Inferior parietal cortex (tissue), 1 donor: ENCODE measurements around the gene SPATA13.
"Not testable (repeated sequence)": the region's sequence is repeated elsewhere in the genome, so short reads cannot be mapped to it uniquely, and the experiment has no call there.

ENCODE experiments used
- DNase-seq: peaks from one replicate; pipeline ENCODE4 v3.0.0-alpha.2; 2016; ENCODE audit errors: extremely low spot score

The SPATA13 gene

DNA sequence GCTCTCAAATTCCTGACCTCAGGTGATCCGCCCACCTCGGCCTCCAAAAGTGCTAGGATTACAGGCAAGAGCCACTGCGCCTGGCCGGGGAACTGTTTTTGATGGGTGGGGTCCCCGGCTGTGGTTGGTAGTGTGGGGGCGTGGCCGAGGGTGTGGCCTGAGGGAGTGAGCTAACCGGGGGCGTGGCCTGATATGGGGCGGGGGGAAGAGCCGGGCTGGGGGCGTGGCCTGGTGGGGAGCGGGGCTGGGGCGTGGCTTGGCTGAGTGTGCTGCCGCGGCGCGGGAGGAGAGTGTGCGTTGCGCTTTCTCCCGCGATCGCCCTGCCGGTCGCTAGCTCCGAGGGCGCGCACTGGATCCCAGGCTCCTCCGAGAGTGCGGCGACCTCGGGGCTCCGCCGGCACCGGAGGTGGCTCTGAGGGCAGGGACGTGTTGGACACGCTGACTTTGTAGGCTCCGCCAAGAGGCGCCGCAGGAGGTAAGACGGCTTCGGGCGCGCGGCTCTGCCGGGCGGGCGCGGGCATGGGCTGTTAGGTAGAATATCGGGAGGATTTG lies at the start of gene SPATA13:
TSS of gene SPATA13 (plus strand) at position 263 of the 552 bp plus-strand sequence. CDS start 62,210 bp downstream, outside the sequence.
- peak; percentile 71 for DNase-seq

DNA sequence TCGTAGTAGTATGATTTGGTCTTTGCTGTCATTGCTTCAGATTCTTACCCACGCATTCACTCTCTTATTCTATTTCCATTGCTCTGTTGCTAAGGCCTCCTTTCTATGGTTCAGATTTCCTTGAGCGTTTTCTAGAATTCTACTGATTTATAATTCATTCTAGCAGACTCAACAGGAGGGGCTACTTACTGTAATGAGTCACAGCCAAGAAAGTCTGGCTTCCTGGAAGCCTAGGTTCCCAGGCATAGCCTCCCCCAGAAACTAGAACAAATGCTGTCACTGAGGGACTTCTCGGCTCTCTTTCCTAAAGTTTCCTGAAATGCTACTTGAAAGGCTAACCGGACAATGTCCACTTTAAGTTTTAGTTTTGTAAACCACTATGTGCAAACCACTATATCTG lies 47.7 kb upstream of the SPATA13 start:
- no peak for DNase-seq

DNA sequence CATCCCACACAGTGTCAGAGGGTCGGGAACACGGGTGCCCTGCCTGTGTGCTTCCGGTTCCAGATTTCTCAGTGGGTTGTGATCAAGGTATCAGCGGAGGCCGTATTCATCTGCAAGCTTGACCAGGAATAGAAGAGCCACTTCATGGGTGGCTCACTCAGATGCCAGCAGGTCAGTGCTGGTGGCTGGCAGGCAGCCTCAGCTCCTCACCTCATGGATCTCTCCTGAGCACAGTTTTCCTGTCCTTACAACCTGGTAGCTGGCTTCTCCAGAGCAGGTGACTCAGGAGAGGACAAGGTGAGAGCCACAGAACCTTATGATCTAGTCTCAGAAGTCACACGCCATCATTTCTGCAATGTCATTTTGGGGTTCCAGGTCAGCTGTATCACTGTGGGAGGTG lies 44.8 kb upstream of the SPATA13 start:
- DNase-seq = no peak

DNA sequence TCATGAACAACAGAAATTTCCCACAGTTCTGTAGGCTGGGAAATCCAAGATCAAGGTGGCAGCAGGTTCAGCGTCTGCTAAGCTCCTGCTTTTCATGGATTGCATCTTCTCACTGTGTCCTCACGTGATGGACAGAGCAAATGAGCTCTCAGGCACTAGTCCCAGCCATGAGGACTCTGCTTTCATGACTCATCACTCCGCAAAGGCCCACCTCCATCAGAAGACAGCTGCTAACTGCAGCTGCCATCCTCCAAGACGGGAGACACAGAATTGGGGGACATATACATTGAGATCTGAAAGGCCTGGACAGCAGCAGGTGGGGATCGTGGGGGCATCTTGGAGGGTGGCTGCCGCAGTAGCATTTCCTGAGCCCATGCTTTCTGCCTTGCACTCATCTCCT lies 44.4 kb upstream of the SPATA13 start:
- no peak for DNase-seq

DNA sequence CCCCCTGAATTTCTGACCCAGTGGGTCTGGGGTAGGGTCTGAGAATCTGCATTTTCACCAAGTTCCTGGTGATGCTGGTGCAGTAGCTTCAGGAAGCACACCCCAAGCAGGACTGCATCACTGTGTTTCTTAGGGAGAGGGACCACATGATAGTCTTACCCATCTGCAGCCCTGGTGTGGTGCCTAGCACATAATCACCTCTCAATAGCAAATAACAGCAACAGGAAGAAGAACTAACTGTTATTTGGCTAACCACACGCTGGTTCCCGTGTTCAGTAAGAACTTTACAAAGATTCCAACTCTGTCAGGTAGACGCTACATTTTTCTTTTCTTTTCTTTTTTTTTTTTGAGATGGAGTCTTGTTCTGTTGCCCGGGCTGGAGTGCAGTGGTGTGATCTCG lies 41.9 kb upstream of the SPATA13 start:
- DNase-seq = no peak

DNA sequence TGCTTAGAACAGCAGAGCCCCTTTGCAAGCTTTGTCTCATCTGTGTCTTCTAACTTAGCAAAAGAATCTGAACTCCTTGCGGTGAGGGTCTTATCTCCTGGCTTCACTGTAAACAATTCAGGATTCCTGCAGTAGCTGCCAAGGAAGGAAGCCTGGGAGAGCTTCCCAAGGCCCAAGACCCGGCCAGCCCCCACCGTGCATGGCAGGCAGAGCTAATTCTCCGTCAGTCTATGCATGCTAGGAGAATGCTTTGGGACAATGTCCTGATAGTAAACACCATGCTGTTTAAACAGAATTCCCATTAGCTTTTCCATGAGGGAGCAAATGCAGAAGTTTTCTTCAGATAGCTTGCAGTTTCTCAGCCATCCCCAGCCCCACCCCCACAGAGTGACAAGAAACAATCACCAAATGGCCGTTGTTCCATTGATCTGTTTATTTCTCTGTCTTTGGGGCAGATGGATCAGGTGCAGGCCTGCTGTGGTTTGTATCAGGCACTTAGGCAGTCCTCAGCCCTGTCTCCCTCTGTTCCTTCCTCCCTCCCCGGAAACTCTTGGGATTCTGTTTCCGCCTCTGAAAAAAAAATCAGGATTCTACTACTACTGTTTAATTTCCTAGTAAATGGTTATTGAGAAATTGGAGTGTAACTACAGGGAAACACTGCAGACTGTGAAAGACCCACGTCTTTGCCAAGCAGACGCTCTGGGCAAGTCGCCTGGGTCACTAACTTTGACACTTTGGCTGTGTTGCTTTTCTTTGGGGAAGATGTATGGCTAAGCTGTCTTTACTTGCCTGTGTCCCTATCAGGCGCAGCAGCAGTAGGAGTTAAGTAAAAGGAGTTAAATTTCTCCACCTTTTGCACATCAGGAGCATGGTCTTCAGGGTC lies 40.7 kb upstream of the SPATA13 start:
- no peak for DNase-seq

DNA sequence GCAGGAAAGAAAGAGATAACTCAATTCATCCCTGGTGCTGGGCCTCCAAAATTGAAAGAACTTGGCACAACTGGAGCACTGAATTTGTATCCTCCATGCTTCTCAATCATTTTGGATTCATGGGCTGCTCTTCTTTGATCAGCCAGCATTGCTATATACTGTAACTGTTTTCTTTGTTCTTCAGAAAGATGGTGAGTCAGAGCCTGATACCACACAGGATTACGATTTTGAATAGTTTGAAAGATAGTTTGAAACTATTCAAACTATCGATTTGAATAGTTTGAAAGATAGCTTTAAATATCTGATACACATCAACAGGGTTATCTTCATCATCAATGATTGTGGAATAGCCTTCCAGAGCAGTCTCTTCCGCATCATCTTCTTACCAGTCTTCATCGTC lies 38.5 kb upstream of the SPATA13 start:
- not testable (repeated sequence) for DNase-seq

DNA sequence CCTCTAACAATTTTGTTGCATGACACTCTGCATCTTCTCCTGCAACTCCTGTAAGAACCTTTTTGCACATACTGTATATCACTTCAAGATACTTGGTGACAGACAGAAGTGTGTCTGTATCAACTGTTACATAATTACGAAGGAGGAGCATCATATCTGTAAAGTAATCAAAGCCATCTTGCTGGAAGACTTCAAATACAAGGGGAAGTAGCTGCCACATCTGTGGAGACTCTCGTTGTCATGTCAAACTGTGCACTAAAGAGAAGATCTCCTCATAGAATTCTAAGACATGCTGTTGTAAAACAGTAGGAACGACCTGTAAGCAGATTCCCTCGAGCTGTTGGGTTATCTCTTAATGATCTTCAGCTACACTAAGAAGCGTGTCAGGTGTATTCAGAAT lies 38.0 kb upstream of the SPATA13 start:
- DNase-seq = no peak

DNA sequence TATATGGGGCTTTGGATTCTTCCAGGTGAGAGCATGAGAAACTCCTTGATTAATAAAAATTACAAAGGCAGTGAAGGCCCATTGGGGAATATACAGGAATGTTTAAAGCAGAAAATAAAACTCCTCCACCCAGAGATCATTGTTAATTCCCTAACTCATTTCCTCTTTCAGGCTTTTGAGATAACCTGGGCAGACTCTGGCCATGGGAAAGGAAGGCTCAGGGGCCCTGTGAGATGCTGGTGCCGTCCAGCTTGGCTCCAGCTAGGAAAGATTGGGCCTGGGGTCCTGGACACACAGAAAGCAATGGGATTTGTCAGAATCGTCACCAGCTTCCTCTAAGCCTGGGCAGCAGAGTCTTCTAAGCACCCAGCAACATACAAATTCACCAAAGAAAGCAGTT lies 36.8 kb upstream of the SPATA13 start:
- no peak for DNase-seq

DNA sequence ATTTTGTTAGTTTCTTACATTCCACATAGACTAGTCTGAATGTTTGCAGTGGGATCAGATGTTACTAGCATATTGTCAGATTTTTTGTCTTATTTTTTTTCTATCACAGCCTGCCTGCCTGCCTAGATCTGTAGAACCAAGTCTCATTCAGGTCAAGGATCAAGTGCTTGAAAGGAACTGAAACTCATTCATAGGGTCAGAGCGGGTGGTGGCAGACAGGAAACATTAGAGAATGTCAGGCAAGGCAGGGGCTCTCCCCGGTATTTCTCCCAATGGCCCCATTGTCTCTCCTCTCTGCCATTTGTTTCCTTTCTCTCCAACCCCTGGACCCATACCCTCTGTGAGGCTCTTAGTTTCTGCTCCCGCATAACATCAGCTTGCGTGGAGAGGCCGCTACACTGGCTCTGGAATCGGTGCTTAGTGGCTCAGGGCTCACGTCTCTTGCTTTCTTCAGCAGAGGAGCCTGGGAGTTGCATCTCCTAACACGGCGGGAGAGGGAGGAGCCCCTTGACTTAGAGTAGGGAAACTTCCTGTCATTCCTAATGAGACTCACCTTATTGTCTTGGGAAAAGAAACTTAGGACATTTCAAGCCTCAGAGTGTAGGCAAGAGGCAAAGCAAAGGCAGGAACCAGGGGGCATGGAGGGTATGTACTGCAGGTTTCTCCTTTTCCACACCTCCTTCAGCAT lies 35.6 kb upstream of the SPATA13 start:
- DNase-seq = peak; percentile 14

DNA sequence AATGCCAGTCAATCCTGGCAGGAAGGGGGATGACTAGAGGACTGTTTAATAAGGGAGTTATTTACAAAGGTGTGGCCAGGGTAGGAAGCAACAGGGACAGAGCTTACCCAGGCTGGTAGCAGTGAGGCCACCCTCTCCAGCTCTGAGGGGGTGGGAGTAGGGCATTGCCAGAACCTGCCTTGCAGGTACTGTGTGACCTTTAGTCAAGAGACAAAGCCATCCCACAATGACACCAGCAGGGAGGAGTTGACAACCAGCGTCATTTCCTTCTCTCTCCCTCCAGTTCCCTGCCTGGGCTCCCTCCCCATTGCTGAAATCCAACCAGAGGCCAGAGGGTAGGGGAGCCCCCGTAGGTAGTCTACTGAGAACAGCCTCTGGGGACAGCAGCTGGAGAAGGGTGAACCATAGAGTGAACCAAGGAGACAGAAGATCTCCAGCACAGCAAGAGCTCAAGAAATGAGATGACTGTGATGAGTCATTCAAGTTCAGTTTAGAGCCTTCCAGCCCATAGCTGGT lies 33.3 kb upstream of the SPATA13 start:
- DNase-seq = no peak

DNA sequence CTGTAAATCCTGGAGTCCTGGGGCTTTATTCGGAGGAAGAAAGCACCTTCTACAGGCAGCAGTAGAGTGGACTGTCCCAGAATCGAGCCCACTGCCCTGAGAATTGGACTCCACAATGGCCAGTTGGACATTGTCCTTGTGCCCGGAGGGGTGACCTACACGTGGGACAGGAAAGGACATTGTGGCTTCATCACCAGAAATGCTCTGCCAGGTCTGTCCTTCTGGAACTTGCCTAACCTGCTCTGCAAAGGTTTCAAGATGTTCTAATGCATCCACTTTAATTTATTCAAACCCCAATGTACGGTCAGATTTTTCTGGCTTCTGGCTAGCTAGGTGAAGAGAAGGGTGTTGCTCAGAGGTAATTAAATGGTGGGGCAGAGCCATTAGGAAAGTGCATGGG lies 32.4 kb upstream of the SPATA13 start:
- no peak for DNase-seq

DNA sequence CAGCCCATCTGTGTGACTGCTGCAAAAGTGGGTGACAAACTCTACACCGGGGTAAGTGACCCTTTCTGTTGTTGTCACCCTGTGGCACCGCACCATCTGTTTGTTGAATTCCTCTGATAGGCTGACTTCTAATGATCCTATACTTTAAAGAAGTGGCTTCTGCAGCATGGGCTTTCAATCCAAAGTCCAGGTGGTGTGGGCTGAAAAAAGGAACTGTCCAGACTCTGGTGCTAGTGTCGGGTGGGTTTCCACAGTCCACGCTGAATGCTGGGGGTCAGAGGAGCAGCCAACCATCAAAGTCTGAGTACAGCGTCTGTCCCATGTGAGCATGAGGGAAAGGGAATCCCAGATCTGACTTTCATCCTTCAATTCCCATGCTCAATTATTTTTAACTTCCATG lies 31.6 kb upstream of the SPATA13 start:
- DNase-seq = no peak

DNA sequence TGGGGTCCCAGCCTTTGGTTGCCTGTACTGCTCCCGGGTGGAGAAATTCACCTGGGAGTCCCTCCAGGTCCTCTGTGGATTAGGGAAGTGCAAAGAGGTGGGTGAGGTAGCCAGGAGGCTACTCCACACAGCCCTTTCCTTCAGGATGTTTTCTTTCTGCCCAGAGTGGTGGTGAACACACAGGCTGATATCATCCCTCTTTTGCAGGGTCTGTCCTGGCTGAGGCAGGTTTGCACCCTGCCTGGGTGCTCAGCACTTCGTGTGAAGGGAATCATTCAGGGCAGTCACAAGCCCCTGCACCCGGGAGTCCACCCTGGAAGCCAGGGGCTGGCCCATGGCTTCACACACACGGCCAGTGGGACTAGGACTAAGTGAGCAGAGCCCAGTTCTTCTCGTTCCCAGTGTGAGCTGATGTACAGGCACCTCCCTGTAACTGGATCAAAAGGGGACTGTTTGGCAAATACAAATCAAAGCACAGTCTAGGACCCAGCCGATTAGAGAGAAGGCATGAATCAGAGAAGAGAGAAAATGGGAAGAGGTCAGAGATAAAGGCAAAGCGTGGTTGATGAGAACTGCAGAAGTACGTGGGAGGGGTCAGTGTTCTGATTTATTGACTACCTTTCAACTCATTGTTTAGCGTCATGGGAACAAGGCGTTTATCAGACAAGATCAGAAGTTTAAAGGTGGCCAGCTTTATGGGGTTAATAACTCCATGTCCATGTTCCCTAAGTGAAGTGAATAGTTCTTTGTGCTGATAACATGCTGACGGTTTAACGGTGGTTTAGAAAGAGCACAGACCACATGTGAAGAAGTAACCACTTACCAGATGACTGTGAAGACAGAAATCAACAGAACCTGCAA lies 30.4 kb upstream of the SPATA13 start:
- no peak for DNase-seq

DNA sequence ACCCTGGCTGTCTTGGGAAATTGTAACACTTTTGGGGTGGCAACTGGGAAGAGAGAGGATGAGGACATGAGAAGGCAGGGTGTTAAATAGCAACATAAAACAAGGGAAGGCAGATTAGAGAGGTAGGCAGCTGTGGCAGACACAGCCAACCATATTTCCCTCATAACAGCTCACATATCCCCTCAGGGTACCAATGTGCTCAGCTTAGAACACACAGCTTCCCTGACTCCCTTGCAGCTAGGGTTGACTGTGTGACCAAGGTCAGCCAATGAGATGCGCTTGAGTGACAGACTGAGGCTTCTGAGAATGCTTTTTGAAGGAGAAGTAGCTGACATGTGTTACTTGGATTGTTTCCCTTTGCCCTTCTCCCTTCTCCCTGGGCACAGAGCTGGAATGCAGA lies 28.8 kb upstream of the SPATA13 start:
- DNase-seq = no peak

DNA sequence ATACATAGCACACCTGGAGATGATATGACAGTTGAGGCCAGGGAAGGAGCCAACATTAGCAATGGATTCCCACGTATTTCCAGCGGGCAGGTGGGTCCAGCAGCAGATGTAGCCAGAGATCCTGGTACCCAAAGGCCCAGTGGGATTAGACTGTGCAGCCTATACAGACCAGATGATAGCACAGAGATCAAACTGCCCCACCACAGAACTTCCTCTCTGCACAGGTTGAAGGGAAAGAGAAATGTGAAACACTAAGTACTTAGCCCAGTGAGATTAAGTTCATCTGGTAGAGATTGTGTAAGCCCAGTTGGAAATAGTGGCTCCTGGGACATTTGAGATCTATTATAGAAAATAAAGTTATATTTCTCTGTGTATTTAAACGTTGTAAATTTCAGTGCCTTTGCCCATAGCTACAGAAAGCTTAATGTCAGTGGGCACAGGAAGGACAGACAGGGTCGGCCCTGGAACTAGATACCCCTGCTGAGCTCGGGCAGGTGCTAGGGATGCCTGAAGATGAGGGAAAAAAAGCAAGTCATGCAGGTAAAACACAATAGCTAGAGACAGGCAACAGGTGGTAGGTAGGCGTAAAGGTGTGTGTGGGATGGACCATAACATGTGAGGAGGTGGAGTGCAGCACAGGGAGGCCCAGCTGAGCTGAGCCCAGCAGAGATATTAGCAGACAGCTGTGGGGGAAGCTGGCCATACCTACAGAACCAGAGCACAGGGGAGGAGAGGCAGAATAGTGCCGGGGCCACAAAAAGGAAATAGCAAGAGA lies 27.3 kb upstream of the SPATA13 start:
- DNase-seq = no peak

DNA sequence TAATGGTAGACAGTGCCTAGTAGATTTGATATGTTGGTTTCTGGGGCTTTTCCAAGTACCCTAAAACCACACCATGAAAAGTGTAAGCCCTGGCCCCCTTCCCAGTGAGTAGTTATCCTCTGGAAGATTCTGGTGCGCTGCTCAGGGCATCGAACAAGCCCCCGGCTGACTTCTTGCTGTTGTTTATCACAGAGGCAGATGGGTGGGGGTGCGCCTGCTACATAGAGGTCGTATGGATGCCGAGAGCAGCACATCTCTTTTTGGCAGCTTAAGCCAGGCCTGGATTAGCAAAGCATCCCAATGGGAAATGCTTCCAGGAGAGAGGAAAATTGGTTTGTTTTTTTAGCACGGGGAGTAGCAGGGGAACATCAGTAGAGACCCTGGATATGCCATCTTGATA lies 26.3 kb upstream of the SPATA13 start:
- DNase-seq = no peak

DNA sequence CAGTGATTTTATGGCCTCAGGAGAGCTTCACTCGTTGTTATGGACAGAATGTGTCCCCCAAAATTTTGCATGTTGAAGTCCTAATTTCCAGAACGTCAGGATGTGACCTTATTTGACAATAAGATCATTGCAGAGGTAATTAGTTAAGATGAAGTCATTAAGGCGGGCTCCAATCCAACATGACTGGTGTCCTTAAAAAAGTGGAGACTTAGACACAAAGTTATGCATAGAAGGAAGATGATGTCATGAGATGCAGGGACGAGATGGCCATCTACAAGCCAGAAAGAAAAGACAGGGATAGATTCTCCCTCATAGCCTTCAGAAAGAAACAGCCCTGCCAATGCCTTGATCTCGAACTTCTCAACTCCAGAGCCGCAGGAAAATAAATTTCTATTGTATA lies 25.8 kb upstream of the SPATA13 start:
- DNase-seq = no peak

DNA sequence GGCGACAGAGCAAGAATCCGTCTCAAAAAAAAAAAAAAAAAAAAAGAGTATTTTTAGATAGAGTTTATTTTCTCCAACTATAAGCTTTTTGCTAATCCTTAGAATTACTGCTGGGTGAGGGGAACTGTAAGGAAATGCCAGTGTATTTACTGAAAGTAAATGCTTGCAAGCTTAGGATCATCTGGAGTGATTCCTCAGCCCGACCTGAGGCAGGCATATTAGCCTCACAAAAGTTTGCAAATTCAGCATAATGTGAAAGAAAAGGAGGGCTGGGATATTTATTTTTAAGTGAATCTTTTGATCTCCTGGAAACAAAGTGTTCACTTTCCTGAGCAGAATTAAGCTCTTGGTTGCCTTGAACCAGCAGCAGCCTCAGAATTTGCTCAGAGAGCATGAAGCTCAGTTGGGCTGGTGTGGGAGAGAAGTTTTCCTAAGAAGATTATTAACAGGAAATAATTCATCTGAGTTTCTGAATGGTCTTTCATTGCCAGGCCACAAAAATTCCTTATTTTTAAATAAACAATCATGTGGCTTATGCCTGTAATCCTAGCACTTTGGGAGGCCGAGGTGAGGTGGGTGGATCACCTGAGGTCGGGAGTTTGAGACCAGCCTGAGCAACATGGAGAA lies 24.7 kb upstream of the SPATA13 start:
- DNase-seq = no peak

DNA sequence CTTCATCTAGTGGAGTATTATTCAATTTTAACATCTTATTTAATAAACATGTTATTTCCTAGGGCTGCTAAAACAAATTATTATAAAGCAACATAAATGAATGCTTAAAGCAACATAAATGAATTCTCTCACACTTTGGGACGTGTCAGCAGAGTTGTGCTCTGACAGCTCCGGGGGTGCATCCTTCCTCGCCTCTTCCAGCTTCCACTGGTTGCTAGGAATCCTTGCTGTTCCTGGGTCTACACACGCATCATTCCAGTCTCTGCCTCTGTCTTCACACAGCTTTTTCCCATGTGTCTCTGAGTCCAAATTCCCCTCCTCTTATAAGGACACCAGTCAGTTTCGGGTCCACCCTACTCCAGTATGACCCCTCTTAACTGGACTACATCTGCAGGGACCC lies 21.6 kb upstream of the SPATA13 start:
- no peak for DNase-seq
